ENCODE data around the gene CENPF. TPM values are rescaled to one million over a fixed set of nuclear protein-coding genes. Genes with fewer than 3 reads are reported as not detected.

Gene CENPF
- total and polyA plus RNA-seq, 3 donors from 2014 or later = 7.7 to 30.7 (median 28.1) TPM

DNA sequence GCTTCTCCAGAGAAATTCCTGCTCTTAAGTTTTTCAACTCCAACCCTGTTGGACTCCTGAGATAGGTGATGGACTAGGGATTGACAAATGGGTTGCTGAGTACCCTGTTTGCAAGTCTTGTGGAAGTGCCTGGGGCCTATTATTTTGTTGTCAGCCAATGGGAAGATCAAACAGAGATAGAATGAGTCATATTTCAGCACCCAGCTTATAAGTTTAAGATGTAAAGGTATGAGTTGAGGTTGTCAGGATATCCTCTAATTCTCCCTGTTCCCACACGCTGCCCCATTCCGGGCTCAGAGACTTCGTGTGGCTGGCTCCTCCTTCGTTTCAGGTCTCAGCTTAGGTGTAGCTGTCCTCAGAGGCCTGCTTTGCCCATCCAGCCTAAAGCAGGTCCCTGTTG, 91.8 kb downstream of the CENPF start:
- no peak for TF ChIP-seq POLR2A (IDR thresholded peaks at IDR 0.05)
- TF ChIP-seq, protein P1, sequence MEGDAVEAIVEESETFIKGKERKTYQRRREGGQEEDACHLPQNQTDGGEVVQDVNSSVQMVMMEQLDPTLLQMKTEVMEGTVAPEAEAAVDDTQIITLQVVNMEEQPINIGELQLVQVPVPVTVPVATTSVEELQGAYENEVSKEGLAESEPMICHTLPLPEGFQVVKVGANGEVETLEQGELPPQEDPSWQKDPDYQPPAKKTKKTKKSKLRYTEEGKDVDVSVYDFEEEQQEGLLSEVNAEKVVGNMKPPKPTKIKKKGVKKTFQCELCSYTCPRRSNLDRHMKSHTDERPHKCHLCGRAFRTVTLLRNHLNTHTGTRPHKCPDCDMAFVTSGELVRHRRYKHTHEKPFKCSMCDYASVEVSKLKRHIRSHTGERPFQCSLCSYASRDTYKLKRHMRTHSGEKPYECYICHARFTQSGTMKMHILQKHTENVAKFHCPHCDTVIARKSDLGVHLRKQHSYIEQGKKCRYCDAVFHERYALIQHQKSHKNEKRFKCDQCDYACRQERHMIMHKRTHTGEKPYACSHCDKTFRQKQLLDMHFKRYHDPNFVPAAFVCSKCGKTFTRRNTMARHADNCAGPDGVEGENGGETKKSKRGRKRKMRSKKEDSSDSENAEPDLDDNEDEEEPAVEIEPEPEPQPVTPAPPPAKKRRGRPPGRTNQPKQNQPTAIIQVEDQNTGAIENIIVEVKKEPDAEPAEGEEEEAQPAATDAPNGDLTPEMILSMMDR (IDR thresholded peaks at IDR 0.05) = no peak
- DNase-seq = no peak
- Histone ChIP-seq H3K9me3 (no peaks in the 10 kb centered on the region), H3K4me3 (no peak overlapping the region), H3K27ac (no peak overlapping the region), H3K27me3 (no peaks in the 10 kb centered on the region), H3K4me1 (no peaks in the 10 kb centered on the region), H3K36me3 (ENCODE audit: low read depth, missing control alignments) (no peaks in the 10 kb centered on the region)
- intact Hi-C loops (cut with DNase I; ENCODE audit: low total_unique reads) = no loop called here
- 68 to 95% methylated on average over 4 of the region's 4 CpGs for WGBS, 2 donors

- H3K27ac ChIP-seq = no peak overlapping the region
These were observed 95.6 kb downstream of the CENPF start for GRCh38 chr1:214698559-214698958.

DNA sequence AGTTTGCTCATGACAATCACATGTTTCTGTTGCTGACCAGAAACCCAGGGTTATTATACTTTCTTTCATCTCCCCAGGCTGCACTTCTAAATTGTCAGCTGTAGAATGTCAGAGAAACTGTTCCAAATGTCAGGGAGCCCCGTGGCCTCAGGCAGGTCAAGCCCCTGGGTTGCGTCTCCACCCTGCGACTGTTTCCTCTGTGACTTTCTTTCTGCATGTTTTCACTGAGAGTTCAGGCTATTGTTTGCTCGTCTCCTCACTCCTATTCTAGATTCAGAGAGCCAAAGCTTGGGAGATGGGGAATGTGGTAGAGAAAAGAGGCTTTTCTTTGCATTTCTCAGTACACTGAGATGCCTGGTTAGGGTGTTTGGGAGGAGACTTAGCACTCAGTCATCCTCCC, 97.4 kb downstream of the CENPF start:
- H3K4me1 ChIP-seq = no peaks in the 10 kb centered on the region
- DNase-seq = no peak
- H3K9me3 ChIP-seq = no peaks in the 10 kb centered on the region
- WGBS, 2 donors = 38 to 45% methylated on average over 4 of the region's 4 CpGs
- H3K36me3 ChIP-seq (ENCODE audit: low read depth, missing control alignments) = no peaks in the 10 kb centered on the region
- no peak overlapping the region for H3K4me3 ChIP-seq
- H3K27ac ChIP-seq = no peak overlapping the region
- H3K27me3 ChIP-seq = no peaks in the 10 kb centered on the region
- intact Hi-C loops (cut with DNase I; ENCODE audit: low total_unique reads) = no loop called here
- TF ChIP-seq POLR2A (IDR thresholded peaks at IDR 0.05) = no peak
- TF ChIP-seq, protein P1 (IDR thresholded peaks at IDR 0.05) = no peak

More at GRCh38 chr1:214698559-214698958, 95.6 kb downstream of the CENPF start:
- intact Hi-C loops (cut with DNase I; ENCODE audit: low total_unique reads) = no loop called here
- no peak for TF ChIP-seq POLR2A (IDR thresholded peaks at IDR 0.05)
- TF ChIP-seq, protein P1 (IDR thresholded peaks at IDR 0.05) = no peak
- H3K4me3 ChIP-seq = no peak overlapping the region
- H3K27me3 ChIP-seq = no peaks in the 10 kb centered on the region
- no peaks in the 10 kb centered on the region for H3K4me1 ChIP-seq
- DNase-seq = no peak
- WGBS, 2 donors = 93 to 97% methylated on average over 1 of the region's 1 CpG
- no peaks in the 10 kb centered on the region for H3K9me3 ChIP-seq
- no peaks in the 10 kb centered on the region for H3K36me3 ChIP-seq (ENCODE audit: low read depth, missing control alignments)

- no peak for DNase-seq
- H3K4me3 ChIP-seq = no peak overlapping the region
- WGBS, 2 donors = 89 to 94% methylated on average over 1 of the region's 1 CpG
- TF ChIP-seq, protein P1 (IDR thresholded peaks at IDR 0.05) = no peak
- TF ChIP-seq POLR2A (IDR thresholded peaks at IDR 0.05) = no peak
- no peaks in the 10 kb centered on the region for H3K36me3 ChIP-seq (ENCODE audit: low read depth, missing control alignments)
- no peak overlapping the region for H3K27ac ChIP-seq
- no peaks in the 10 kb centered on the region for H3K4me1 ChIP-seq
- no peaks in the 10 kb centered on the region for H3K27me3 ChIP-seq
- H3K9me3 ChIP-seq = no peaks in the 10 kb centered on the region
- intact Hi-C loops (cut with DNase I; ENCODE audit: low total_unique reads) = no loop called here
These were observed 99.6 kb downstream of the CENPF start for GRCh38 chr1:214702556-214702955.

GRCh38 chr1:214707306-214708087, 104.5 kb downstream of the CENPF start:
- Histone ChIP-seq H3K36me3 (ENCODE audit: low read depth, missing control alignments) (no peaks in the 10 kb centered on the region), H3K4me3 (no peak overlapping the region), H3K4me1 (no peaks in the 10 kb centered on the region), H3K27me3 (no peaks in the 10 kb centered on the region), H3K9me3 (no peaks in the 10 kb centered on the region), H3K27ac (no peak overlapping the region)
- no peak for TF ChIP-seq POLR2A (IDR thresholded peaks at IDR 0.05)
- TF ChIP-seq, protein P1 (IDR thresholded peaks at IDR 0.05) = no peak
- DNase-seq = no peak
- intact Hi-C loops (cut with DNase I; ENCODE audit: low total_unique reads) = no loop called here
- WGBS, 2 donors = 86 to 88% methylated on average over 11 of the region's 11 CpGs
